GM12801 (cell line): ENCODE results near the gene SDK2.

Experiments used
- CTCF ChIP-seq: IDR thresholded peaks from one replicate; pipeline ENCODE4 v1.5.1; 2011; ENCODE audit warnings: control low read depth; ENCODE audit not compliant: insufficient read length; ENCODE audit errors: extremely low read depth

SDK2 gene

GRCh38 chr17:73471924-73472323, 172.3 kb downstream of the SDK2 start:
- no peak for TF ChIP-seq CTCF

- TF ChIP-seq CTCF: no peak
These were observed 173.9 kb downstream of the SDK2 start for GRCh38 chr17:73470316-73470826.

- TF ChIP-seq CTCF: no peak
These were observed 174.9 kb downstream of the SDK2 start for GRCh38 chr17:73469311-73469710.

DNA sequence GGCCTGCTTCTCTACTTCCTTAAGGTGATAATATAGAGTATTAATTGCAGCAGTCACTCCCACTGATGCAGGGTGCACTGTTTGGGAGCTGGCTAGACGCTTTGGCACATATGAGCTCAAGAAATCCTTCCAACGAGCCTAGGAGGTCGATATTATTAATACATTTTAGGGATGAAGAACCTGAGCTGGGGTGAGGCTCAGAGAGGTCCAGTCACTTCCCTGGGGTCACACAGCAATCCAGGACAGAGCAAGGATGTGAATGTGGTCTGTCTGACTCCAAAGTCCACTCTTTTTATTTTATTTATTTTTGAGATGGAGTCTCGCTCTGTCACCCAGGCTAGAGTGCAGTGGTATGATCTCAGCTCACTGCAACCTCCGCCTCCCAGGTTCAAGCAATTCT, 176.0 kb downstream of the SDK2 start:
- no peak for TF ChIP-seq CTCF

- no peak for TF ChIP-seq CTCF
These were observed 176.6 kb downstream of the SDK2 start for GRCh38 chr17:73467651-73468050.

DNA sequence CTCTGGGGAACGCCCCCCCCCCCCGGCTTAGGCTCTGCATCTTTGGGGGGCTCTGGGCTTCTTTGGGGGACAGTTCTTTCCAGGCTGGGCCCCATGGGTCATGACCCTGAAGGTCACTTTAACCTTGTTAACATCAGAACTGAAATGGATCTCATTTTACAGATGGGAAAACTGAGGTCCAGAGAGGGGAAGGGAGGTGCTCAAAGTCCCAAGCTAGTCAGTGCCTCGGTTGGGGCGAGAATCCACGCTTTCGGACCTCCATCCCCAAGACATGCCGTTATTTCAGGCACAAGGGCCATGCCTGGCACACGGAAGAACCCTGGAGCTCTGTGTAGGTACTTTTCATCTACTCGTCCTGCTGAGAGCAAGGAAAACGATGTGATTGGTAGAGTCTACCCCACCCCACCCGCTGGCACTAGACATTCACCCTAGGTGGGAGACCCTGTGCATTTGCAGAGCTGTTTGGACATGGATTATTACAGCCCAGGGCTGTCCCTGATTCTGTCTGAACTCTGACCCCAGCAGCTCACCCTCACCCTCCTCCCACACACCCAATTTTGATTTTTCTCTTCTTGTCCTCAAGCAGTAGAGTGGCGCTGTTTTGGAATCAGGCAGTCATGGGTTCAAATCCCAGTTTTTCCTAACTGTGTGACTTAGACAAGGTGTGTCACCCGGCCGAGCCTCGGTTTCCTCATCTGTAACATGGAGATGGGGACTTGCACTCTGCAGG, 177.4 kb downstream of the SDK2 start:
- no peak for TF ChIP-seq CTCF

DNA sequence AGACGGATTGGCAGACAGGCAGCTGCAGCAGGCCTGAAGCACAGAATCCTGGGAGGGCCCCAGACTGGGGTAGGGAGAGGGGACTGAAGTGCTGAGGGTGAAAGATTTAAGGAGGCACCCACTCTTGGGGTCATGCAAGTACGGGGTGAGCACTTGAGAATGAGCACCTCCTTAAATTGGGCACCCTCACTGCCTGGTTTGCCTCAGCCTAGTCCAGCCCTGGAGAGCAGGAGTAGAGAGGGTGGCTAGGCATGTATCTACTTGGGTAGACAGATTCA, 178.4 kb downstream of the SDK2 start:
- TF ChIP-seq CTCF: no peak
